Muscle layer of duodenum (tissue), 2 donors: Measurements from ENCODE around the gene TSR1.

Experiments used
- H3K27ac ChIP-seq: one replicate; pipeline ENCODE4 v1.7.0; 2013; ENCODE audit warnings: mild to moderate bottlenecking, low read length
- H3K27me3 ChIP-seq: one replicate; pipeline ENCODE4 v1.7.0; 2013; ENCODE audit warnings: low read depth, mild to moderate bottlenecking, control low read depth, low read length
- H3K36me3 ChIP-seq, 2 donors: one replicate each; pipeline ENCODE4 v1.7.0; 2013; ENCODE audit warnings: low read length in 2 of 2, control low read depth in 1 of 2, mild to moderate bottlenecking in 1 of 2; ENCODE audit not compliant: insufficient read depth in 2 of 2, control insufficient read depth in 1 of 2
- H3K4me1 ChIP-seq, 2 donors: one replicate each; pipeline ENCODE4 v1.7.0; 2013; ENCODE audit warnings: low read length in 2 of 2, mild to moderate bottlenecking in 2 of 2, control low read depth in 1 of 2, moderate library complexity in 1 of 2; ENCODE audit not compliant: insufficient read depth in 2 of 2, control insufficient read depth in 1 of 2
- H3K4me3 ChIP-seq, 2 donors: one replicate each; pipeline ENCODE4 v1.7.0; 2013; ENCODE audit warnings: low read length in 2 of 2, low read depth in 1 of 2, mild to moderate bottlenecking in 1 of 2
- H3K9me3 ChIP-seq, 2 donors: one replicate each; pipeline ENCODE4 v1.7.0; 2013; ENCODE audit warnings: low read length in 2 of 2, control low read depth in 1 of 2, mild to moderate bottlenecking in 1 of 2; ENCODE audit not compliant: control insufficient read depth in 1 of 2
- donor health status: healthy.

Gene TSR1

DNA sequence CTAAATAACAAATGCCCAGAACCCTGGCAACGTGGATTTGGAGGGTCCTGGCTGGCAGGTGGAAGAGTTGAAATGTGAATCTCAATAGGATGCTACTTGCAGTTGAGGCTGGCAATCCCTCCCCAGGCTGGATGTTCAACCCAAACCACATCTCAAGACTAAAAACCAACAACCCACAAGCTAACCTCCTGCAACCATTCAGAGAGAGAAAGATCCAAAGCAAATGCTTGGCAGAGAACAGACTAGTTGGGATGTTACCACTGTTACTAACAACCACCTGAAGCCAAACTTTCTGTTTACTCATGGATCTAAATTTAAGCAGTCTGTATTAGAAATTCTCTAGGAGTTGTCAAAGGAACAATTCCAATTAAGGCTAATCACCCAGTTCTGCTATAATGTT is 60.5 kb downstream of the TSR1 start:
- H3K27ac ChIP-seq: no peak overlapping the region
- no peaks in the 10 kb centered on the region for H3K4me1 ChIP-seq
- no peaks in the 10 kb centered on the region for H3K9me3 ChIP-seq
- H3K27me3 ChIP-seq: no peaks in the 10 kb centered on the region
- H3K36me3 ChIP-seq: peaks cover 22 to 31% of the 10 kb centered on the region in 2 donors
- H3K4me3 ChIP-seq: no peak overlapping the region

DNA sequence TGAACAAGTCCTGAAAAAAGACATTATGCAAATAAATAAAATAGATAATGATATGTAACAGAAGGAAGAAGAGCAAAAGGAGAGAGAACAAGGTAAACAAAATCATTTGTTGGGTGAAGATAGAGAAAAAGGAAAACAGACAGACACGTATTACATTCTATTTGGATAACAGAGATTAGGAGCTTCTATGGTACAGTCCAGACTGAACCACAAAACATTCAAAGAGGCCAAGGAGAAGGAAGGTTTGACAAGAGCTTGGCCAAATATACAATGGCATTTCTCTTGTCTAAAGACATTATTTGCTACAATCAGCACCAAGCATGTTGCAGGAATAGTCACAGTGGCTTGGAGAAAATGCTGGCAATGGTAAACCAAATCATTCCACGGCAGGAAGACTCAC is 61.8 kb downstream of the TSR1 start:
- H3K4me3 ChIP-seq: no peak overlapping the region
- no peaks in the 10 kb centered on the region for H3K27me3 ChIP-seq
- H3K4me1 ChIP-seq: no peaks in the 10 kb centered on the region
- H3K36me3 ChIP-seq: peaks cover 18 to 30% of the 10 kb centered on the region in 2 donors
- no peak overlapping the region for H3K27ac ChIP-seq
- H3K9me3 ChIP-seq: no peaks in the 10 kb centered on the region
